ENCODE data around the gene SENP1.
"Not testable (repeated sequence)": the region's sequence is repeated elsewhere in the genome, so short reads cannot be mapped to it uniquely, and the experiment has no call there.

The SENP1 gene

GRCh38 chr12:48105867-48106680 lies at the start of gene SENP1:
Gene SENP1 (minus strand): TSS chr12:48106079. CDS start chr12:48101472, 4,607 bp downstream.
- DNase-seq = peak; percentile 88

GRCh38 chr12:48151103-48151771 lies 45.4 kb upstream of the SENP1 start:
- DNase-seq = no peak

GRCh38 chr12:48145981-48146380 lies 40.1 kb upstream of the SENP1 start:
- DNase-seq = no peak

GRCh38 chr12:48143898-48144297 lies 38.0 kb upstream of the SENP1 start:
- no peak for DNase-seq

- DNase-seq = no peak
Observed at GRCh38 chr12:48142818-48143674, 37.2 kb upstream of the SENP1 start.

GRCh38 chr12:48135027-48135426 lies 29.1 kb upstream of the SENP1 start:
- no peak for DNase-seq

GRCh38 chr12:48132826-48133225 lies 26.9 kb upstream of the SENP1 start:
- DNase-seq = no peak

GRCh38 chr12:48131517-48131916 lies 25.6 kb upstream of the SENP1 start:
- no peak for DNase-seq

- no peak for DNase-seq
Observed at GRCh38 chr12:48129376-48129775, 23.5 kb upstream of the SENP1 start.

- DNase-seq = no peak
Observed at GRCh38 chr12:48128800-48129199, 22.9 kb upstream of the SENP1 start.

- no peak for DNase-seq
Observed at GRCh38 chr12:48126953-48127630, 21.2 kb upstream of the SENP1 start.

- DNase-seq = no peak
Observed at GRCh38 chr12:48125985-48126384, 20.1 kb upstream of the SENP1 start.

GRCh38 chr12:48125542-48125941 lies 19.7 kb upstream of the SENP1 start:
- not testable (repeated sequence) for DNase-seq

- no peak for DNase-seq
Observed at GRCh38 chr12:48123169-48123568, 17.3 kb upstream of the SENP1 start.

GRCh38 chr12:48122065-48122834 lies 16.4 kb upstream of the SENP1 start:
- no peak for DNase-seq

GRCh38 chr12:48121522-48121921 lies 15.6 kb upstream of the SENP1 start:
- DNase-seq = no peak

- no peak for DNase-seq
Observed at GRCh38 chr12:48119834-48120195, 13.9 kb upstream of the SENP1 start.

GRCh38 chr12:48119078-48119833 lies 13.4 kb upstream of the SENP1 start, which contains the start of gene PFKM:
Gene PFKM (plus strand): TSS chr12:48119364. CDS start chr12:48122775, 3,411 bp downstream.
- DNase-seq = peak; percentile 59

GRCh38 chr12:48118284-48118871 lies 12.5 kb upstream of the SENP1 start:
- DNase-seq = no peak

GRCh38 chr12:48115957-48116356 lies 10.1 kb upstream of the SENP1 start:
- no peak for DNase-seq

- DNase-seq = not testable (repeated sequence)
Observed at GRCh38 chr12:48111312-48111693, 5.4 kb upstream of the SENP1 start.
